Measurements from ENCODE around the gene RABGAP1L.

RABGAP1L gene

GRCh38 chr1:174391716-174392115, 232.4 kb downstream of the RABGAP1L start:
- H3K27ac ChIP-seq (ENCODE audit: extremely low read depth, low read depth, low read length), result no peak overlapping the region
- no peak overlapping the region for H3K4me3 ChIP-seq (ENCODE audit: low read depth, low read length)
- H3K36me3 ChIP-seq (ENCODE audit: control insufficient read depth in 2 of 2, insufficient read depth in 1 of 2, low read length in 2 of 2), result peaks cover 0 to 2% of the 10 kb centered on the region in 2 experiments; a peak in 1 of 3 replicates
- H3K9me3 ChIP-seq (ENCODE audit: control insufficient read depth, insufficient read depth, low read depth, low read length), result no peaks in the 10 kb centered on the region
- TF ChIP-seq ZNF146 (tag by site-specific recombination; IDR thresholded peaks at IDR 0.05) (no peak), ZBTB6 (tag by site-specific recombination; IDR thresholded peaks at IDR 0.05) (no peak), HOXA7 (CRISPR knock-in tag; IDR thresholded peaks at IDR 0.05; ENCODE audit: borderline replicate concordance) (no peak), SCRT2 (tag by site-specific recombination; IDR thresholded peaks at IDR 0.05) (no peak), KLF9 (tag by site-specific recombination; IDR thresholded peaks at IDR 0.05; ENCODE audit: low read depth) (no peak), ZNF514 (tag by site-specific recombination; IDR thresholded peaks at IDR 0.05) (no peak), ZNF776 (tag by site-specific recombination; IDR thresholded peaks at IDR 0.05; ENCODE audit: borderline replicate concordance) (no peak), ZNF571 (tag by site-specific recombination; IDR thresholded peaks at IDR 0.05) (no peak), ZNF157 (tag by site-specific recombination; IDR thresholded peaks at IDR 0.05) (no peak), FEZF1 (tag by site-specific recombination; IDR thresholded peaks at IDR 0.05) (no peak), ZIC2 (tag by site-specific recombination; IDR thresholded peaks at IDR 0.05) (no peak), ZNF10 (tag by site-specific recombination; IDR thresholded peaks at IDR 0.05) (no peak), ELK4 (IDR thresholded peaks at IDR 0.05; ENCODE audit: borderline replicate concordance, low read depth, low read length) (no peak), IKZF3 (tag by site-specific recombination; IDR thresholded peaks at IDR 0.05) (no peak), ZNF114 (tag by site-specific recombination; IDR thresholded peaks at IDR 0.05) (no peak), ZNF311 (tag by site-specific recombination; IDR thresholded peaks at IDR 0.05; ENCODE audit: borderline replicate concordance) (no peak), ZNF24 (tag by site-specific recombination; IDR thresholded peaks at IDR 0.05) (no peak), ZNF792 (tag by site-specific recombination; IDR thresholded peaks at IDR 0.05) (no peak), ZNF211 (tag by site-specific recombination; IDR thresholded peaks at IDR 0.05; ENCODE audit: low read depth) (no peak), ZNF266 (tag by site-specific recombination; IDR thresholded peaks at IDR 0.05; ENCODE audit: low read depth) (no peak)
- ChIA-PET CTCF (no interaction called here), POLR2A (no interaction called here)
- no peaks in the 10 kb centered on the region for H3K4me1 ChIP-seq (ENCODE audit: control insufficient read depth, insufficient read depth, low read length)

GRCh38 chr1:174393885-174394284, 234.6 kb downstream of the RABGAP1L start:
- H3K9me3 ChIP-seq (ENCODE audit: control insufficient read depth, insufficient read depth, low read depth, low read length), result no peaks in the 10 kb centered on the region
- H3K4me3 ChIP-seq (ENCODE audit: low read depth, low read length), result no peak overlapping the region
- no peak overlapping the region for H3K27ac ChIP-seq (ENCODE audit: extremely low read depth, low read depth, low read length)
- H3K36me3 ChIP-seq (ENCODE audit: control insufficient read depth in 2 of 2, insufficient read depth in 1 of 2, low read length in 2 of 2), result peaks cover 0 to 6% of the 10 kb centered on the region in 2 experiments; a peak in 1 of 3 replicates
- TF ChIP-seq ZNF2 (tag by site-specific recombination; IDR thresholded peaks at IDR 0.05) (no peak), ZFP69B (tag by site-specific recombination; IDR thresholded peaks at IDR 0.05) (no peak), ZNF843 (tag by site-specific recombination; IDR thresholded peaks at IDR 0.05) (no peak), ZNF394 (tag by site-specific recombination; IDR thresholded peaks at IDR 0.05; ENCODE audit: borderline replicate concordance) (no peak), AEBP2 (tag by site-specific recombination; IDR thresholded peaks at IDR 0.05; ENCODE audit: borderline replicate concordance) (no peak), ZNF707 (tag by site-specific recombination; IDR thresholded peaks at IDR 0.05) (no peak), KLF8 (tag by site-specific recombination; IDR thresholded peaks at IDR 0.05) (no peak), ZNF391 (tag by site-specific recombination; IDR thresholded peaks at IDR 0.05; ENCODE audit: borderline replicate concordance, low read depth) (no peak), ZNF549 (tag by site-specific recombination; IDR thresholded peaks at IDR 0.05) (no peak), GLIS2 (tag by site-specific recombination; IDR thresholded peaks at IDR 0.05) (no peak), SP3 (tag by site-specific recombination; IDR thresholded peaks at IDR 0.05) (no peak), ZNF521 (tag by site-specific recombination; IDR thresholded peaks at IDR 0.05) (no peak), PBX3 (CRISPR knock-in tag; IDR thresholded peaks at IDR 0.05) (no peak)
- ChIA-PET POLR2A (no interaction called here), CTCF (interaction anchor here (0.7 kb wide), 1 partner anchor 309 kb away, joined by 3 read pairs; no protein-coding TSS in a partner anchor)
- H3K4me1 ChIP-seq (ENCODE audit: control insufficient read depth, insufficient read depth, low read length), result no peaks in the 10 kb centered on the region

Measured in HEK293 (cell line).